Endodermal cell (in vitro differentiated cells): ENCODE data around the gene RHD. TPM values are rescaled to one million over a fixed set of nuclear protein-coding genes. Genes with fewer than 3 reads are reported as not detected.
"Not testable (repeated sequence)": the region's sequence is repeated elsewhere in the genome, so short reads cannot be mapped to it uniquely, and the experiment has no call there.

ENCODE experiments used
- DNase-seq: peaks from one replicate; pipeline ENCODE4 v3.0.0-alpha.2; 2017
- H3K27ac ChIP-seq: 2 replicates; pipeline ENCODE4 v1.5.1; 2013; ENCODE audit warnings: mild to moderate bottlenecking, low read depth, low read length, moderate library complexity
- H3K27me3 ChIP-seq: 2 replicates; pipeline ENCODE4 v1.6.1; 2013; ENCODE audit warnings: mild to moderate bottlenecking, low read length, moderate library complexity; ENCODE audit not compliant: insufficient read depth, control insufficient read depth, poor library complexity, severe bottlenecking
- H3K36me3 ChIP-seq: 2 replicates; pipeline ENCODE4 v1.7.0; 2013; ENCODE audit warnings: mild to moderate bottlenecking, low read length, moderate library complexity; ENCODE audit not compliant: control insufficient read depth, insufficient read depth
- H3K4me1 ChIP-seq: one replicate; pipeline ENCODE4 v1.7.0; 2013; ENCODE audit warnings: low read length; ENCODE audit not compliant: control insufficient read depth, insufficient read depth
- H3K4me3 ChIP-seq: 2 replicates; pipeline ENCODE4 v1.5.1; 2013; ENCODE audit warnings: mild to moderate bottlenecking, low read length, moderate library complexity
- H3K9ac ChIP-seq: 2 replicates; pipeline ENCODE4 v1.6.1; 2013; ENCODE audit warnings: mild to moderate bottlenecking, low read length, moderate library complexity; ENCODE audit not compliant: poor library complexity, severe bottlenecking; ENCODE audit errors: extremely low read depth
- H3K9me3 ChIP-seq: 2 replicates; pipeline ENCODE4 v1.6.1; 2013; ENCODE audit warnings: mild to moderate bottlenecking, low read length, moderate library complexity; ENCODE audit not compliant: control insufficient read depth
- H3K27ac Mint-ChIP-seq: 2 replicates; pipeline ENCODE4 v1.8.0; 2020; ENCODE audit warnings: mixed read lengths
- H3K27me3 Mint-ChIP-seq: 2 replicates; pipeline ENCODE4 v1.8.0; 2021; ENCODE audit warnings: mild to moderate bottlenecking, mixed read lengths; ENCODE audit not compliant: insufficient read depth
- H3K36me3 Mint-ChIP-seq: 2 replicates; pipeline ENCODE4 v1.8.0; 2020; ENCODE audit warnings: low read depth, mixed read lengths
- H3K4me1 Mint-ChIP-seq: 2 replicates; pipeline ENCODE4 v1.8.0; 2020; ENCODE audit warnings: mixed read lengths
- H3K4me3 Mint-ChIP-seq: 2 replicates; pipeline ENCODE4 v1.8.0; 2020; ENCODE audit warnings: mild to moderate bottlenecking, moderate library complexity, mixed read lengths
- H3K9me3 Mint-ChIP-seq: 2 replicates; pipeline ENCODE4 v1.8.0; 2020; ENCODE audit warnings: mild to moderate bottlenecking, mixed read lengths
- CTCF ChIP-seq: fragments of 200-600 bp; sonication (generic); conservative IDR thresholded peaks from 2 replicates; pipeline ENCODE4 v1.5.0; 2021; ENCODE audit warnings: antibody characterized with exemption, mild to moderate bottlenecking
- WGBS, 2 experiments: methylation state at CpG; one replicate each; pipeline versions ENCODE4 v1.1.5 to v1.1.7; 2013; ENCODE audit warnings: missing lambda C conversion rate in 2 of 2, mixed read lengths in 1 of 2; ENCODE audit not compliant: insufficient coverage in 1 of 2, insufficient read length in 1 of 2; 5-methylcytosine and 5-hydroxymethylcytosine counted together
- long read RNA-seq, 4 experiments: library from polyadenylated mRNA in 2 of 4; library from RNA in 1 of 4; library from capped mRNA in 1 of 4; stranded (forward) in 3 of 4; unstranded in 1 of 4; transcript quantifications; one replicate each; pipeline ENCODE4 v2.0.0, GENCODE V29; 2020 to 2021; ENCODE audit warnings: inconsistent platforms in 1 of 4
- polyA plus RNA-seq, 2 experiments: library from polyadenylated mRNA; stranded (reverse); fragments of 50-300 nt; gene quantifications; one replicate each; pipeline ENCODE4 v1.2.3, GENCODE V29; 2013
- total RNA-seq, 2 donors: library from RNA; stranded (reverse); fragmentation: NEBNext Ultra II Directional in 1 of 2; extraction: Animal tissue kit (Norgen Biotek cat#: 25700) in 1 of 2; gene quantifications; 2 replicates in 1 of 2; 3 replicates in 1 of 2; pipeline ENCODE4 v1.2.1, GENCODE V29; 2021

The RHD gene
- total RNA-seq = not detected
- not detected for polyA plus RNA-seq (2013, experiment 1 of 2)
- not detected for polyA plus RNA-seq (2013, experiment 2 of 2)
- long read RNA-seq, experiment 1 = 0 reads
- long read RNA-seq, experiment 2 = 0 reads
- long read RNA-seq, experiment 3 = 0 reads
- long read RNA-seq, experiment 4 = 0 reads

DNA sequence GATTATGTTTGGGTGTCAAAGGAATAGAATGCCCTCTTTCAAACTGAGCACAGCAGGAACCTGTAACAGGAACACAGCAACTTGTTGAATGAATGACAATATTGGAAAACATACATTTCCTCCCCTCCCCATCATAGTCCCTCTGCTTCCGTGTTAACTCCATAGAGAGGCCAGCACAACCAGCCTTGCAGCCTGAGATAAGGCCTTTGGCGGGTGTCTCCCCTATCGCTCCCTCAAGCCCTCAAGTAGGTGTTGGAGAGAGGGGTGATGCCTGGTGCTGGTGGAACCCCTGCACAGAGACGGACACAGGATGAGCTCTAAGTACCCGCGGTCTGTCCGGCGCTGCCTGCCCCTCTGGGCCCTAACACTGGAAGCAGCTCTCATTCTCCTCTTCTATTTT, at the start of gene RHD:
TSS of gene RHD (plus strand) at position 272 of the 400 bp plus-strand sequence. CDS start at position 311, 39 bp downstream.
- 80% methylated on average over 7 of the region's 8 CpGs; no CpG with 5 or more reads in 1 of the 2 experiments for WGBS, 2 experiments
- not testable (repeated sequence) for H3K4me3 Mint-ChIP-seq, H3K27me3 ChIP-seq, H3K36me3 ChIP-seq, H3K9ac ChIP-seq, H3K9me3 Mint-ChIP-seq, H3K4me1 Mint-ChIP-seq, H3K4me3 ChIP-seq, H3K27ac ChIP-seq, H3K36me3 Mint-ChIP-seq, H3K27ac Mint-ChIP-seq, H3K4me1 ChIP-seq, H3K9me3 ChIP-seq, DNase-seq
- peaks cover 12% of the 10 kb centered on the region for H3K27me3 Mint-ChIP-seq

DNA sequence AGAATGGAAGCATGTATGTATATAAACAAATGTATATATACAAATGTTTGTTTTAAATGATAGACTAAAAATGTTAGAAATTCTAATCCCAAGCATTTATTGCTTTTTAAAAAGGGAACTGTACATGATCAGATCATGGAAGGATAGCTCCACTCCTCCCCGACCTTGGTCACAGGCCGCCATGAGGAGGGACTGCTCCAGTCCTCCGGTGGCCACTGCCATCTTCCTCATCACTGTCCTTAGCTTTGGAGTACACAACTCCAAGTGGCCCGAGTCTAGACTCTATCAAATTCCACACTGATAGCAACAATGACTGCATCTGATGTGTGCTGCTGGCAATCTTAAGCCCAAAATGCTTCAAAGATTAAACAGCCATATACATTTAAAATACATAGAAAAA, 49.7 kb upstream of the RHD start:
- Mint-ChIP-seq H3K27ac (no peak overlapping the region), H3K27me3 (no peaks in the 10 kb centered on the region), H3K36me3 (peaks cover 56% of the 10 kb centered on the region), H3K4me1 (no peaks in the 10 kb centered on the region), H3K4me3 (no peak overlapping the region), H3K9me3 (no peaks in the 10 kb centered on the region)
- no peak overlapping the region for H3K27ac ChIP-seq
- no peaks in the 10 kb centered on the region for H3K4me1 ChIP-seq
- no peak overlapping the region for H3K9ac ChIP-seq
- H3K27me3 ChIP-seq = no peaks in the 10 kb centered on the region
- no peak overlapping the region for H3K4me3 ChIP-seq
- WGBS, 2 experiments = 92 to 93% methylated on average over 4 of the region's 4 CpGs
- H3K9me3 ChIP-seq = no peaks in the 10 kb centered on the region
- H3K36me3 ChIP-seq = peaks cover 51% of the 10 kb centered on the region
- TF ChIP-seq CTCF = no peak
- no peak for DNase-seq

GRCh38 chr1:25223471-25223870, 48.8 kb upstream of the RHD start:
- no peaks in the 10 kb centered on the region for H3K9me3 ChIP-seq
- 89 to 100% methylated on average over 2 to 3 of the region's 3 CpGs for WGBS, 2 experiments
- no peaks in the 10 kb centered on the region for H3K4me1 ChIP-seq
- no peak for TF ChIP-seq CTCF
- Mint-ChIP-seq H3K27ac (no peak overlapping the region), H3K4me3 (no peak overlapping the region), H3K36me3 (peaks cover 60% of the 10 kb centered on the region), H3K4me1 (no peaks in the 10 kb centered on the region), H3K9me3 (no peaks in the 10 kb centered on the region), H3K27me3 (no peaks in the 10 kb centered on the region)
- H3K36me3 ChIP-seq = peaks cover 59% of the 10 kb centered on the region
- no peak overlapping the region for H3K9ac ChIP-seq
- no peak overlapping the region for H3K27ac ChIP-seq
- H3K4me3 ChIP-seq = no peak overlapping the region
- no peak for DNase-seq
- no peaks in the 10 kb centered on the region for H3K27me3 ChIP-seq
